ENCODE measurements around the gene SCT.

- TF ChIP-seq NRF1 (IDR thresholded peaks at IDR 0.05; ENCODE audit: low read depth, low read length), result no peak
- TF ChIP-seq, protein P1, sequence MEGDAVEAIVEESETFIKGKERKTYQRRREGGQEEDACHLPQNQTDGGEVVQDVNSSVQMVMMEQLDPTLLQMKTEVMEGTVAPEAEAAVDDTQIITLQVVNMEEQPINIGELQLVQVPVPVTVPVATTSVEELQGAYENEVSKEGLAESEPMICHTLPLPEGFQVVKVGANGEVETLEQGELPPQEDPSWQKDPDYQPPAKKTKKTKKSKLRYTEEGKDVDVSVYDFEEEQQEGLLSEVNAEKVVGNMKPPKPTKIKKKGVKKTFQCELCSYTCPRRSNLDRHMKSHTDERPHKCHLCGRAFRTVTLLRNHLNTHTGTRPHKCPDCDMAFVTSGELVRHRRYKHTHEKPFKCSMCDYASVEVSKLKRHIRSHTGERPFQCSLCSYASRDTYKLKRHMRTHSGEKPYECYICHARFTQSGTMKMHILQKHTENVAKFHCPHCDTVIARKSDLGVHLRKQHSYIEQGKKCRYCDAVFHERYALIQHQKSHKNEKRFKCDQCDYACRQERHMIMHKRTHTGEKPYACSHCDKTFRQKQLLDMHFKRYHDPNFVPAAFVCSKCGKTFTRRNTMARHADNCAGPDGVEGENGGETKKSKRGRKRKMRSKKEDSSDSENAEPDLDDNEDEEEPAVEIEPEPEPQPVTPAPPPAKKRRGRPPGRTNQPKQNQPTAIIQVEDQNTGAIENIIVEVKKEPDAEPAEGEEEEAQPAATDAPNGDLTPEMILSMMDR (IDR thresholded peaks at IDR 0.05; ENCODE audit: control extremely low read depth in 1 of 3, insufficient read depth in 1 of 3, low read depth in 1 of 3, low read length in 3 of 3), result no peak
- no peak for TF ChIP-seq ZNF274 (IDR thresholded peaks at IDR 0.05; ENCODE audit: borderline replicate concordance, extremely low read depth, low read length)
- TF ChIP-seq GTF2F1 (IDR thresholded peaks at IDR 0.05; ENCODE audit: borderline replicate concordance, low read depth, low read length), result no peak
- TF ChIP-seq POLR2A (IDR thresholded peaks at IDR 0.05; ENCODE audit: control extremely low read depth in 1 of 2, low read depth in 2 of 2, low read length in 2 of 2), result no peak
- no peak for TF ChIP-seq YY1 (IDR thresholded peaks at IDR 0.05; ENCODE audit: low read depth, low read length)
- TF ChIP-seq TBP (IDR thresholded peaks at IDR 0.05; ENCODE audit: low read depth, low read length), result no peak
- TF ChIP-seq POLR2AphosphoS5 (IDR thresholded peaks at IDR 0.05; ENCODE audit: low read depth, low read length), result no peak; the same call in 1 of the 2 replicates
- TF ChIP-seq ATF2 (IDR thresholded peaks at IDR 0.05; ENCODE audit: low read length), result no peak
- TF ChIP-seq RFX5 (IDR thresholded peaks at IDR 0.05; ENCODE audit: borderline replicate concordance, low read depth, low read length), result no peak
These were observed 8.9 kb downstream of the SCT start for GRCh38 chr11:617912-618682.
